HG03469 (cell line): ENCODE data around the gene CFDP1.
"Not testable (repeated sequence)": the region's sequence is repeated elsewhere in the genome, so short reads cannot be mapped to it uniquely, and the experiment has no call there.

Experiments used
- ATAC-seq: cut with Tn5 transposase; IDR thresholded peaks from one replicate; pipeline ENCODE4 v1.9.1; 2021; ENCODE audit warnings: mild to moderate bottlenecking, moderate library complexity, moderate number of reproducible peaks; ENCODE audit not compliant: unreplicated experiment

The CFDP1 gene

GRCh38 chr16:75301804-75302203 lies 131.5 kb downstream of the CFDP1 start:
- no peak for ATAC-seq

DNA sequence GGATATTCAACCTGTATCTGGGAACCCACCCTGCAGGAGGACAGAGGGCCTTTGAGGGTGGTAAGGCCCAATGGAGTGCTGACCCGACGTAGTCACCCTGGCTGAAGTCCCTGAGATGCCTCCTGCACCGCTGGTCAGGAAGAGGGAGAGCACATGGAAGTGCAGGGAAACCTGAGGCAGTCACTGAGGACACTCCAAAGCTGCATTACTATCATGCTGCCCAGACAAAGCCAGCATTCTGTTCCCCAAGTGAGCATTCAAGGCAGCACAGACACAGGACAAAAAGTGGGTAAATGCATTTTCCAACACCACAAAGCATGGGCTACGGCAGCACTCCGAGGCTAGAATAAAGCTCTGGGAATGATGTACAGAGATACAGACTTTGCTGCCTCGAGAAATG lies 135.0 kb downstream of the CFDP1 start:
- ATAC-seq: no peak

GRCh38 chr16:75296606-75297005 lies 136.7 kb downstream of the CFDP1 start:
- ATAC-seq: no peak

GRCh38 chr16:75294773-75295459 lies 138.4 kb downstream of the CFDP1 start:
- ATAC-seq: no peak

DNA sequence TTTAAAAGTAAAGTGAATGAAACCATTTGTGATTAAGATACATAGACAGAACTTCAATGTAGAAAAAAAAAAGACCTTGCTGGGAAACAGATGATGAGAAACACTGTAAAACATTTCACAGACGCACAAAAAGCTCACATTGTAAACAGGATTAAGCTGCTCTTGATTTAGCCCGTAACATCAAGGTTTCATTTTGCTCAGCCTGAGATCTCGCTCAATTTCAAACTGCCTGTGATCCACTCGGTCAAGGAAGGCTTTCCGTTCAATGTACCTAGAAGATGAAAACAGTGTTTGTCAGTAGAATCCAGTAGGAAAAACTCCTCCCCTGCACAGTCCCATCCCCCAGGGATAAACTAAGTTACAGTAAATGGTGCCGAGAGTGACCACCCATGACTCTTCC lies 139.5 kb downstream of the CFDP1 start:
- no peak for ATAC-seq

DNA sequence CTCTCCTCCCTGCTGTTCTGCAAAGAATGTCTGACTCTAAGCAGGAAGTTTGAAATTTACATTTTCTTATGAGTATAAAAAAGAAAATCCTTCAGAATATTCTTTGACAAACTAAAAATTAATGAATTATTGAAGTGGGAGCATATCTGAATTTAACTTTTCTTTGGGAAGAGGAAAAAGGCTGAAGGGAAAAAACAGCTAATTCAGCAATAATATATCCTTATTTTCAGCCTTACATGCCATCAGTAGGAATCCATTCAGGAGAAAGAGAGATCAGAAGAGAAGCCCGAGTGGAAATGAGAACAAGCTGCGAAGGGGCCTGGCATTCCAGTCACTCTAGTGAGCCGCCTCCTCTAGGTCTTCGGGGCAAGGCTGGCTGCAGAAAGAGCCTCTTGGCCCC lies 140.1 kb downstream of the CFDP1 start:
- no peak for ATAC-seq

GRCh38 chr16:75292691-75293090 lies 140.6 kb downstream of the CFDP1 start:
- ATAC-seq: no peak

GRCh38 chr16:75289189-75289588 lies 144.1 kb downstream of the CFDP1 start:
- ATAC-seq: no peak

DNA sequence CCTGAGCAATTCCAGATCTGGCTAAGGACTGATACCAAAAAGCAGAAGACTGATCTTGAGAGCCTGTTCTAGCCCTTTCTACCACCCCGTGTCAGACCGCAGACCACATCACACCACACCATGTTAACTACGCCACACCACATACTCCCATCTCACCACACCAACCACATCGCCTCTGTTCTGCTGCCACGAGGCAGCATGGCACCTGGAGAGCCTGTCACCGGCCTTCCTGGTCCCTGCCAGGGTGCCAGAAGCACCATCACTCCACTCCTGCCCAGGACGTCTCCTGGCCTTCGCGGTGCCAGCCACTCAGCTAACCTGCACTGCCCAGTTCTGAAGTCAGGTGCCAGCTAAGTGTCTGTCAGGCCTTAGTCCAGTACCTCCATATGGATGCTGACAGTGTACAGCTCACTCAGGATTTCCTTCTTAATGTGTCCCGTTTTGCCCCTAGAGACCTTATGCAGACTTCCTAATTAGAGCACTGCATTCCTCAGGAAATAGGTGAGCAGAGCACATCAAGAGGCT lies 144.6 kb downstream of the CFDP1 start:
- ATAC-seq: no peak

GRCh38 chr16:75288181-75288580 lies 145.1 kb downstream of the CFDP1 start:
- ATAC-seq: no peak

- no peak for ATAC-seq
These were observed 145.6 kb downstream of the CFDP1 start for GRCh38 chr16:75287708-75288107.

DNA sequence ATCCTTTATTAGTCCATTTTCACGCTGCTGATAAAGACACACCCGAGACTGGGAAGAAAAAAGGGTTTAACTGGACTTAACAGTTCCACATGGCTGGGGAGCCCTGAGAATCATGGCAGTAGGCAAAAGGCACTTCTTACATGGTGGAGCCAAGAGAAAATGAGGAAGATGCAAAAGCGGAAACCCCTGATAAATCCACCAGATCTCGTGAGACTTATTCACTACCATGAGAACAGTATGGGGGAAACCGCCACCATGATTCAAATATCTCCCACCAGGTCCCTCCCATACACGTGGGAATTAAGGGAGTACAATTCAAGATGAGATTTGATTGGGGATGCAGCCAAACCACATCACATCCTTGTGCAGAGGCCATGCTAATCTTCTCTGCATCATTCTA lies 146.9 kb downstream of the CFDP1 start:
- ATAC-seq: no peak

- ATAC-seq: no peak
These were observed 150.6 kb downstream of the CFDP1 start for GRCh38 chr16:75282466-75283281.

DNA sequence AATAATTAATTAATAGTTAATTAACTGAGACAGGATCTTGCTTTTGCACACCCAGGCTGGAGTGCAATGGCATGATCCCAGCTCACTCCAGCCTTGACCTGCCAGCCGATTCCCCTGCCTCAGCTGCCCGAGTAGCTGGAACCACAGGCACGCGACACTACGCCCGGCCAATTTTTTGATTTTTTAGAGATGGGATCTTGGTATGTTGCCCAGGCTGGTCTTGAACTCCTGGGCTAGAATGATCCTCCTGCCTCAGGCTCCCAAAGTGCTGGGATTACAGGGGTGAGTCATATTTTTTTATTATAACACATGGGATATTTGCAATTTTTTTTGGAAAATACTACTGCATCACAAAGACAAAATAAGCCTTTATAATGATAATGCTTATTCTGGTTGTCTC lies 151.5 kb downstream of the CFDP1 start:
- ATAC-seq: no peak

DNA sequence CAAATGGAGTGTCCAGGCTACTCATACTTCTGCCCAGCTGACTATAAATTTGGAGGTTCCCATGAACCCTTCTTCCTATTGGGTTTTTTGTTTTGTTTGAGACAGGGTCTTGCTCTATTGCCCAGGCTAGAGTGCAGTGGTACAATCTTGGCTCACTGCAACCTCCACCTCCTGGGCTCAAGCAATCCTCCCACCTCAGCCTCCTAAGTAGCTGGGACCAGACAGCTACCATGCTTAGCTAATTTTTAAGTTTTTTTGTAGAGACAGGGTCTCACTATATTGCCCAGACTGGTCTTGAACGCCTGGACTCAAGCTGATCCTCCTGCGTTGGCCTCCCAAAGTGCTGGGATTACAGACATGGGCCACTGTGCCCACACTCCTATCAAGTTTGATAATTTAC lies 152.3 kb downstream of the CFDP1 start:
- ATAC-seq: not testable (repeated sequence)

- no peak for ATAC-seq
These were observed 152.9 kb downstream of the CFDP1 start for GRCh38 chr16:75280331-75280804.

- ATAC-seq: no peak
These were observed 154.0 kb downstream of the CFDP1 start for GRCh38 chr16:75279305-75279704.

DNA sequence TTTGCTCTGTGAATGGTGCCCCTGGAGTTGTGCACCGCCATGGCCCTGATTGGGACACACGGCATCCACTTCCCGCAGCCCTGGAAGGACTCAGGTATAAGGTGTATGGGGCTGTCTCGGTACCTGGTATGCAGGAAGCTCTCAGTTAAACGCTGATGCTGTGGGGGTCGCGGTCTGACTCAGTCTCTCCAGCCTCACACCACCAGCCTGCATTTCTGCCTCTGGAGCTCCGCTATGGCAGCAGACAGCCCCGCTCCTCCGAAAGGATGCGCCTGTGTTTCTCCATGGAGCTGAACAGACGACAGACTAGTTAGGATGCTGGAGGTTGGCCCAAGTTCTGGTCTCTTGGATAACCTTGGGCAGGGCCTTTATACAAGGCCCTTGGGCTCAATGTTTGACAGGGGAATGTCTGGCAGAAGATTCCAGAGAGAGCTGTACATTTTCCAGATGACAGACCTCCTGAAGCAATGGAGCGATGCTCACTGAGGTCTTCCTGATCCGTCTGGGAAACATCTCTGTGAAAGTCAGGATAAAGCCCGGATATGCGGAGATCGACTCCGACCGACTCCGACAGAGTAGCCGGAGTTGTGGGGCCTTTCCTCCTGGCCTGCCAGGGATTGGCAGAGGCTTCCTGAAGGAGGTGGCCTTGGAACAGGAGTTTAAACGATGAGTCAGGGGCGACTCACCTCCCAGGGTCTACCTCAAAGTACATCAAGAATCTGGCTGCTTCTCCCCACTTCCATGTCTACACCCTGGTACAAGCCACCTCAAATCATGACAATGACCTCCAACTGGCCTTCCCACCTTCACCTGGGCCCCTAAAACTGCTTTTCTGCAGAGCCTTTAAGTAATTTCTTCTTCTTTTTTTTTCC lies 160.0 kb downstream of the CFDP1 start:
- no peak for ATAC-seq

DNA sequence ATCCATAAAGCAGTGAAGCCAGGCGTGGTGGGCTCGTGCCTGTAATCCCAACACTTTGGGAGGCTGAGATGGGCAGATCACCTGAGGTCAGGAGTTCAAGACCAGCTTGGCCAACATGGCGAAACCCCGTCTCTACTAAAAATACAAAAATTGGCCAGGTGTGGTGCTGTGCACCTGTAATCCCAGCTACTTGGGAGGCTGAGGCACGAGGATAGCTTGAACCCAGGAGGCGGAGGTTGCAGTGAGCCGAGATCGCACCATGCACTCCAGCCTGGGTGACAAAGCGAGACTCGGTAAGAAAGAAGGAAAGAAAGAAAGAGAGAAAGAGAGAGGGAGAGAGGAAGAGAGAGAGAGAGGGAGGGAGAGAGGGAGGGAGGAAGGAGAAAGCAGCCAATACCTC lies 160.7 kb downstream of the CFDP1 start:
- not testable (repeated sequence) for ATAC-seq

DNA sequence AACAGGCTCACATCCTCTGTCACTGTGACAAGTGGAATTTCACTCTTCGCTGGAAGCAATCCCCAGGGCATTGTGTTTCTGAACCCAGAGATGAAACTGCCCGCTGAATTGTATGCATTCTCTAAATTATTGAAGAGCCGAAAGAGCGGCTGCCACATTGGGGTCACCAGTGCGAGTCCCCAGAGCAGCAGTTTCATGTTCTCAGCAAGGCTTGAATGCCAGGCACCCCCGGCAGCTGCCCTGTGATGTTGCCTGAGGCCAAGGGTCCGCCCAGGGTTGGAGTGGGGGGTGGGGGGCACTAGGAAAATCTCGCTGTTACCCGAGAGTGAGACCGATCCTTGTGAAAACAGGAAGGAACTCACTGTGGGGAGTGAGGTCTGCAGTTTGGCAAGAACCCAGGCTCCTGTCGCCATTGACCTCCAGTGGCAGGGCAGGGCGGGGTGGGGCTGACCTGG lies 161.2 kb downstream of the CFDP1 start:
- ATAC-seq: no peak
